Measurements from ENCODE around the gene PDE5A. TPM values are rescaled to one million over a fixed set of nuclear protein-coding genes. Genes with fewer than 3 reads are reported as not detected.

PDE5A gene
- total and polyA plus RNA-seq, 2 donors from 2014 or later = 3.9 to 29.4 TPM

- Histone ChIP-seq H3K4me1 (ENCODE audit: control insufficient read depth in 2 of 3, insufficient read depth in 2 of 3, low read depth in 1 of 3, low read length in 3 of 3) (no peaks in the 10 kb centered on the region), H3K27ac (ENCODE audit: low read depth in 2 of 2, low read length in 2 of 2) (no peak overlapping the region), H3K9me3 (ENCODE audit: control insufficient read depth in 2 of 3, insufficient read depth in 1 of 3, low read length in 3 of 3) (no peaks in the 10 kb centered on the region), H3K36me3 (ENCODE audit: control insufficient read depth in 2 of 3, insufficient read depth in 3 of 3, low read length in 3 of 3) (no peaks in the 10 kb centered on the region), H3K27me3 (ENCODE audit: control insufficient read depth, insufficient read depth, low read length) (no peaks in the 10 kb centered on the region), H3K9ac (ENCODE audit: low read length in 3 of 3) (no peak overlapping the region), H3K4me3 (ENCODE audit: low read length in 3 of 3) (no peak overlapping the region)
- intact Hi-C loops (cut with DNase I) = no loop called here
- TF ChIP-seq CTCF (IDR thresholded peaks at IDR 0.05; ENCODE audit: borderline replicate concordance, extremely low read depth, insufficient read depth) = no peak
- no peak for FAIRE-seq
- DNase-seq = no peak
Observed at GRCh38 chr4:119672938-119673337, 44.3 kb upstream of the PDE5A start.

GRCh38 chr4:119672086-119672485 lies 43.5 kb upstream of the PDE5A start:
- FAIRE-seq = no peak
- no peak for TF ChIP-seq CTCF (IDR thresholded peaks at IDR 0.05; ENCODE audit: borderline replicate concordance, extremely low read depth, insufficient read depth)
- no peak overlapping the region for H3K27ac ChIP-seq (ENCODE audit: low read depth in 2 of 2, low read length in 2 of 2)

GRCh38 chr4:119671205-119671604 lies 42.6 kb upstream of the PDE5A start:
- intact Hi-C loops (cut with DNase I) = no loop called here
- no peak for FAIRE-seq
- H3K36me3 ChIP-seq (ENCODE audit: control insufficient read depth in 2 of 3, insufficient read depth in 3 of 3, low read length in 3 of 3) = no peaks in the 10 kb centered on the region
- no peak overlapping the region for H3K4me3 ChIP-seq (ENCODE audit: low read length in 3 of 3)
- no peaks in the 10 kb centered on the region for H3K4me1 ChIP-seq (ENCODE audit: control insufficient read depth in 2 of 3, insufficient read depth in 2 of 3, low read depth in 1 of 3, low read length in 3 of 3)
- no peak for TF ChIP-seq CTCF (IDR thresholded peaks at IDR 0.05; ENCODE audit: borderline replicate concordance, extremely low read depth, insufficient read depth)
- DNase-seq = no peak
- no peak overlapping the region for H3K27ac ChIP-seq (ENCODE audit: low read depth in 2 of 2, low read length in 2 of 2)
- no peak overlapping the region for H3K9ac ChIP-seq (ENCODE audit: low read length in 3 of 3)
- H3K9me3 ChIP-seq (ENCODE audit: control insufficient read depth in 2 of 3, insufficient read depth in 1 of 3, low read length in 3 of 3) = no peaks in the 10 kb centered on the region
- no peaks in the 10 kb centered on the region for H3K27me3 ChIP-seq (ENCODE audit: control insufficient read depth, insufficient read depth, low read length)

More at GRCh38 chr4:119672086-119672485, 43.5 kb upstream of the PDE5A start:
- no peak overlapping the region for H3K9ac ChIP-seq (ENCODE audit: low read length in 3 of 3)
- no peaks in the 10 kb centered on the region for H3K4me1 ChIP-seq (ENCODE audit: control insufficient read depth in 2 of 3, insufficient read depth in 2 of 3, low read depth in 1 of 3, low read length in 3 of 3)
- H3K27me3 ChIP-seq (ENCODE audit: control insufficient read depth, insufficient read depth, low read length) = no peaks in the 10 kb centered on the region
- no peaks in the 10 kb centered on the region for H3K9me3 ChIP-seq (ENCODE audit: control insufficient read depth in 2 of 3, insufficient read depth in 1 of 3, low read length in 3 of 3)
- DNase-seq = no peak
- H3K36me3 ChIP-seq (ENCODE audit: control insufficient read depth in 2 of 3, insufficient read depth in 3 of 3, low read length in 3 of 3) = no peaks in the 10 kb centered on the region
- intact Hi-C loops (cut with DNase I) = no loop called here
- H3K4me3 ChIP-seq (ENCODE audit: low read length in 3 of 3) = no peak overlapping the region

GRCh38 chr4:119667802-119668201 lies 39.2 kb upstream of the PDE5A start:
- no peaks in the 10 kb centered on the region for H3K36me3 ChIP-seq (ENCODE audit: control insufficient read depth in 2 of 3, insufficient read depth in 3 of 3, low read length in 3 of 3)
- TF ChIP-seq CTCF (IDR thresholded peaks at IDR 0.05; ENCODE audit: borderline replicate concordance, extremely low read depth, insufficient read depth) = no peak
- no peaks in the 10 kb centered on the region for H3K4me1 ChIP-seq (ENCODE audit: control insufficient read depth in 2 of 3, insufficient read depth in 2 of 3, low read depth in 1 of 3, low read length in 3 of 3)
- no peaks in the 10 kb centered on the region for H3K9me3 ChIP-seq (ENCODE audit: control insufficient read depth in 2 of 3, insufficient read depth in 1 of 3, low read length in 3 of 3)
- intact Hi-C loops (cut with DNase I) = no loop called here
- DNase-seq (no peak), FAIRE-seq (no peak)
- no peaks in the 10 kb centered on the region for H3K27me3 ChIP-seq (ENCODE audit: control insufficient read depth, insufficient read depth, low read length)
- H3K27ac ChIP-seq (ENCODE audit: low read depth in 2 of 2, low read length in 2 of 2) = no peak overlapping the region
- H3K4me3 ChIP-seq (ENCODE audit: low read length in 3 of 3) = no peak overlapping the region
- H3K9ac ChIP-seq (ENCODE audit: low read length in 3 of 3) = no peak overlapping the region

Measured in kidney (tissue), 14 donors.